ENCODE data around the gene CCDC92. TPM values are rescaled to one million over a fixed set of nuclear protein-coding genes. Genes with fewer than 3 reads are reported as not detected.

Gene CCDC92
- polyA plus RNA-seq, 3 donors, result 4.4 to 11.6 (median 5.5) TPM

- no peak overlapping the region for H2AFZ ChIP-seq (ENCODE audit: insufficient read depth, low read depth, low read length, poor library complexity, severe bottlenecking)
- H3K4me3 ChIP-seq (replicated peaks in 1 of 3; ENCODE audit: low read depth in 2 of 3, low read length in 3 of 3), result no peak overlapping the region
- peaks cover 14 to 32% of the 10 kb centered on the region in 2 donors for H3K36me3 ChIP-seq (replicated peaks in 1 of 2; ENCODE audit: control insufficient read depth in 1 of 2, insufficient read depth in 2 of 2, low read length in 2 of 2)
- no peak for DNase-seq
- no peak for TF ChIP-seq CTCF (IDR thresholded peaks at IDR 0.05)
- peaks cover 21 to 28% of the 10 kb centered on the region in 2 donors for H3K4me1 ChIP-seq (ENCODE audit: control insufficient read depth in 1 of 2, insufficient read depth in 2 of 2, low read length in 2 of 2)
- H4K20me1 ChIP-seq (ENCODE audit: insufficient read depth, low read length), result no peaks in the 10 kb centered on the region
- Mint-ChIP-seq H3K27me3 (ENCODE audit: low read depth in 3 of 3) (peaks cover 0 to 2% (median 0%) of the 10 kb centered on the region in 3 donors), H3K36me3 (peaks cover 23 to 33% of the 10 kb centered on the region in 2 donors), H3K27ac (peak overlapping the region in 1 of 7 donors; percentile 26), H3K9me3 (no peaks in the 10 kb centered on the region), H3K4me3 (no peak overlapping the region), H3K4me1 (peaks cover 25% of the 10 kb centered on the region)
- no peak overlapping the region for H3K27ac ChIP-seq (ENCODE audit: low read depth in 1 of 2, low read length in 2 of 2)
- intact Hi-C loops (cut with micrococcal nuclease), result no loop called here
- H3K27me3 ChIP-seq (ENCODE audit: control insufficient read depth in 2 of 2, insufficient read depth in 2 of 2, low read length in 2 of 2), result no peaks in the 10 kb centered on the region
- no CpG with 5 or more reads among the region's 3 CpGs for WGBS (ENCODE audit: insufficient coverage)
- H3K9ac ChIP-seq (ENCODE audit: insufficient read depth, low read length, poor library complexity, severe bottlenecking), result no peak overlapping the region
- H3K79me2 ChIP-seq (ENCODE audit: insufficient read depth, low read length), result no peaks in the 10 kb centered on the region
- H3K9me3 ChIP-seq (replicated peaks in 1 of 2; ENCODE audit: control insufficient read depth in 1 of 2, insufficient read depth in 1 of 2, low read length in 2 of 2), result no peaks in the 10 kb centered on the region
- H3K4me2 ChIP-seq (replicated peaks; ENCODE audit: extremely low read depth, low read length, poor library complexity, severe bottlenecking), result no peak overlapping the region
Measured at GRCh38 chr12:124008595-124008994, 36.0 kb upstream of the CCDC92 start.

DNA sequence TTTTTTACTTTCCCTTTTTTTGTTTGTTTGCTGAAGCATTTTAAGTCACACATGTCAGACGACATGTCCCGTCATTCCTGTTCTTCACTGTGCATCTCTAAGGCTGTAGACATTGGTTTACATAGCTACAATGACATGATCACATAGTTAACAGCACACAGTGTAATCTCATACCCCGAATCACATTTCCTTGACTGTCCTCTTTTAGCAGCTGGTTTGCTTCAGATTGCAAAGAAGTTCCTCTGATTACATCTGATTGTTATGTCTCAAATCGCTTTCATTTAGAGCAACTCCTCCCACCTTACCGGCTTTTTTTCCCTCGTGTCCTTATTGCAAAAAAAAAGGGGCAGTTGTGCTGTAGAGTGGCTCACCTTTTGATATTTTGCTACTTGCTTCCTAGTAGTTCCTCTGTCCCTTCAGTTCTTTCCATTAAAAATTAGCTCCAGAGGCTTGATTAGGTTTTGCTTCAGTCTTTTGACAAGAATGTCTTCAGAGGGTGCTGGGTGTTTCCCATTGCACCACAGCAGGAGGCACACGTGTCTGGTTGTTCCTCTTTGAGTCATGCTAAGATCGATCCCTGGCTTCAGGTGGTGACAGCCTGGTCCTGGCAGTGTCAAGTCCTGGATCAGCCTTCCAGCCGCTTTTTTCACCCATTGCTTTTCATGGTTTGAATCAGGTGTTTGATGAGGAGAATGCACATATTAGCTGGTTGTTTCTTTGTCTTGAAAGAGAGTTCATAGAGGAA is 35.4 kb upstream of the CCDC92 start:
- Histone ChIP-seq H3K4me3 (replicated peaks in 1 of 3; ENCODE audit: low read depth in 2 of 3, low read length in 3 of 3) (no peak overlapping the region), H3K27ac (ENCODE audit: low read depth in 1 of 2, low read length in 2 of 2) (no peak overlapping the region), H2AFZ (ENCODE audit: insufficient read depth, low read depth, low read length, poor library complexity, severe bottlenecking) (no peak overlapping the region), H3K4me1 (ENCODE audit: control insufficient read depth in 1 of 2, insufficient read depth in 2 of 2, low read length in 2 of 2) (peaks cover 21 to 28% of the 10 kb centered on the region in 2 donors), H3K4me2 (replicated peaks; ENCODE audit: extremely low read depth, low read length, poor library complexity, severe bottlenecking) (no peak overlapping the region), H3K9ac (ENCODE audit: insufficient read depth, low read length, poor library complexity, severe bottlenecking) (no peak overlapping the region), H3K9me3 (replicated peaks in 1 of 2; ENCODE audit: control insufficient read depth in 1 of 2, insufficient read depth in 1 of 2, low read length in 2 of 2) (no peaks in the 10 kb centered on the region), H3K27me3 (ENCODE audit: control insufficient read depth in 2 of 2, insufficient read depth in 2 of 2, low read length in 2 of 2) (no peaks in the 10 kb centered on the region), H3K79me2 (ENCODE audit: insufficient read depth, low read length) (no peaks in the 10 kb centered on the region), H4K20me1 (ENCODE audit: insufficient read depth, low read length) (no peaks in the 10 kb centered on the region), H3K36me3 (replicated peaks in 1 of 2; ENCODE audit: control insufficient read depth in 1 of 2, insufficient read depth in 2 of 2, low read length in 2 of 2) (peaks cover 14 to 31% of the 10 kb centered on the region in 2 donors)
- Mint-ChIP-seq H3K9me3 (no peaks in the 10 kb centered on the region), H3K27me3 (ENCODE audit: low read depth in 3 of 3) (peaks cover 0 to 2% (median 0%) of the 10 kb centered on the region in 3 donors), H3K36me3 (peaks cover 23 to 33% of the 10 kb centered on the region in 2 donors), H3K4me1 (peaks cover 25% of the 10 kb centered on the region), H3K27ac (peak overlapping the region in 2 of 7 donors; percentile 1 to 23), H3K4me3 (peak overlapping the region in 1 of 2 donors; percentile 16)
- WGBS (ENCODE audit: insufficient coverage), result 44% methylated on average over 5 of the region's 9 CpGs
- intact Hi-C loops (cut with micrococcal nuclease), result no loop called here
- peak; percentile 29 to 78 (median 44) for DNase-seq
- TF ChIP-seq CTCF (IDR thresholded peaks at IDR 0.05), result no peak

Data from CD14-positive monocyte (primary cell).